Measurements from ENCODE around the gene EPHA8. TPM values are rescaled to one million over a fixed set of nuclear protein-coding genes. Genes with fewer than 3 reads are reported as not detected.

Gene EPHA8
- total RNA-seq, 2 experiments from 2014 or later = not detected

DNA sequence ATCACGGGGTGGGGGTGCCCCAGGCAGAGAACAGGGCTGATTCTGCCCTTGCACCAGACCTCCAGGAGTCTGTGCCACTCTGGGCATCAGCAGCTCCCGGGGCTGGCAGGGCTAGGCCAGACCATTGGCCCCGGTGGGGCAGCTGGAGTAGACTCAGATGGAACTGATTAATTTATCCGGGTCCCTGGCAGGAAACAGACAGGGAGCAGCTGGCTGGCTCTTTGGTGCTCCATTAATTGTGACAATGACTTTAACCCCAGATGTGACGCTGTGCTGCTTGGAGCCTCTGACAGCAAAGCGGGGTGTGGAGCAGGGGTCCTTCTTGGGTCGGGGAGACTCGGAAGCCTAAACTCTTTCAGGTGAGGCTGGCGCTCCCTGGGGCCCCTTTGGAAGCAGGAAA, 9.5 kb downstream of the EPHA8 start:
- DNase-seq (no peak), ATAC-seq (no peak)
- Mint-ChIP-seq H3K27me3 (peaks cover 3% of the 10 kb centered on the region), H3K4me3 (no peak overlapping the region), H3K4me1 (no peaks in the 10 kb centered on the region), H3K36me3 (ENCODE audit: low read depth) (no peaks in the 10 kb centered on the region), H3K9me3 (ENCODE audit: low read depth) (peaks cover 4% of the 10 kb centered on the region), H3K27ac (no peak overlapping the region)
- ChIA-PET CTCF (no interaction called here), POLR2A (no interaction called here)
- intact Hi-C loops (cut with DNase I, micrococcal nuclease) = no loop called here

DNA sequence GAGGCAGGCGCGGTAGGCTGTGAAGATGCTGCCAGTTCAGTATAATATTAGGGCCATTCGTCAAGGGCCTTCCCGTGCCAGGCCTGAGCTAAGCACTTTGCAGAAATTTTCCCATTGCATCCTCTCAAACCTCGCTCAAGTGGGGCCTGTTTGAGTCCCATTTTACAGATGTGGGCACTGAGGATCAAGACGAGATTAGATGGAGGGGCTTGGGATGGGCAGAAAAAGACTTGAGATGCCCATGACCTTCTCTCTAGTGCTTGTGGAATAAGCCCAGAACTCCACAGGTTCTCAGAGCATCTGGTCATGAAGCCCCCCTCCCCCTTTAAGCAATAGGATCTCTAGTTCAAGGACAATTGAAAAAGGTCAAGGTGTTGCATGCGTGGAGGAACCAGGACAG, 9.9 kb downstream of the EPHA8 start:
- ChIA-PET CTCF (no interaction called here), POLR2A (no interaction called here)
- ATAC-seq (no peak), DNase-seq (no peak)
- no peak overlapping the region for H3K27ac Mint-ChIP-seq
- peaks cover 8% of the 10 kb centered on the region for H3K9me3 Mint-ChIP-seq (ENCODE audit: low read depth)
- no peak overlapping the region for H3K4me3 Mint-ChIP-seq
- intact Hi-C loops (cut with DNase I, micrococcal nuclease) = no loop called here
- H3K4me1 Mint-ChIP-seq = no peaks in the 10 kb centered on the region
- peaks cover 3% of the 10 kb centered on the region for H3K27me3 Mint-ChIP-seq
- no peaks in the 10 kb centered on the region for H3K36me3 Mint-ChIP-seq (ENCODE audit: low read depth)

DNA sequence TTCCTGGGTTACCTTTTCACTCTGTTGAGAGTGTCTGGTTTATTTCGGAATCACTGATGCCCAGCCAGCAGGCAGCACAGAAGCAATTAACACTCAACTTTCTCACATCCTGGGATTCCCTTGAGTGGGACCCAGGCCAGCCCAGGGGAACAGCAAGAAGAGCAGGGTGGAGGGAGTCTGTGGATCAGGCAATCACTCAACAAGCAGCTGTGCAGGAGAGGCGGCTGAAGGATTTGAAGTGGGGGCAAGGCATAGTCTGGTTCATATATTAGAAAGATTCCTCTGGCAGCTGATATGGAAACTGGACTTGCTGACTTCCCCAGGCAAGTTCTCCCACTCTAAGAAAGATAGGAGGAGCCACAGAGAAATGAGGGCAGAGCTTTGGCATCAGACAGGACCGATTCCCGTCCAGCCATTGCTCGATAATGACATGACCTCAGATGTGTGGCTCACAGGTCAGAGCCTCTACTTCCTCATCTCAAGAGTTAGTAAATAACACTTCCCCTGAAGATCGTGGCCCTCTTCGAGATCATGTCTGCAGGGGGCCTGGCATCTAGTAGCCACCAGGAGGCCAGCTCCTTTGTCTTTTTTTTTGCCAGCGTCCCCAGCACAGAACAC, 12.4 kb downstream of the EPHA8 start:
- H3K27me3 Mint-ChIP-seq = peaks cover 3% of the 10 kb centered on the region
- no peak overlapping the region for H3K27ac Mint-ChIP-seq
- ATAC-seq (no peak), DNase-seq (no peak)
- ChIA-PET CTCF (interaction anchor here (0.6 kb wide), 1 partner anchor 17 kb away, joined by 3 read pairs; no protein-coding TSS in a partner anchor), POLR2A (no interaction called here)
- H3K9me3 Mint-ChIP-seq (ENCODE audit: low read depth) = peaks cover 19% of the 10 kb centered on the region
- no peaks in the 10 kb centered on the region for H3K36me3 Mint-ChIP-seq (ENCODE audit: low read depth)
- intact Hi-C loops (cut with DNase I, micrococcal nuclease) = no loop called here
- H3K4me3 Mint-ChIP-seq = no peak overlapping the region
- H3K4me1 Mint-ChIP-seq = no peaks in the 10 kb centered on the region

DNA sequence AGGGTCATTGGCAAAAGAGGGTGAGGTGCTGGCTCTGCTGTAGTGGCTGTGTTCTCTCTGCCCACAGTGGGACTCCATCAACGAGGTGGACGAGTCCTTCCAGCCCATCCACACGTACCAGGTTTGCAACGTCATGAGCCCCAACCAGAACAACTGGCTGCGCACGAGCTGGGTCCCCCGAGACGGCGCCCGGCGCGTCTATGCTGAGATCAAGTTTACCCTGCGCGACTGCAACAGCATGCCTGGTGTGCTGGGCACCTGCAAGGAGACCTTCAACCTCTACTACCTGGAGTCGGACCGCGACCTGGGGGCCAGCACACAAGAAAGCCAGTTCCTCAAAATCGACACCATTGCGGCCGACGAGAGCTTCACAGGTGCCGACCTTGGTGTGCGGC, 12.9 kb downstream of the EPHA8 start:
- Mint-ChIP-seq H3K9me3 (ENCODE audit: low read depth) (peaks cover 19% of the 10 kb centered on the region), H3K36me3 (ENCODE audit: low read depth) (no peaks in the 10 kb centered on the region), H3K27me3 (peaks cover 3% of the 10 kb centered on the region), H3K4me1 (no peaks in the 10 kb centered on the region), H3K27ac (no peak overlapping the region), H3K4me3 (no peak overlapping the region)
- DNase-seq (no peak), ATAC-seq (no peak)
- CTCF ChIA-PET = interaction anchor here (0.6 kb wide), 1 partner anchor 17 kb away, joined by 3 read pairs; no protein-coding TSS in a partner anchor
- intact Hi-C loops (cut with DNase I, micrococcal nuclease) = no loop called here
- POLR2A ChIA-PET = no interaction called here

DNA sequence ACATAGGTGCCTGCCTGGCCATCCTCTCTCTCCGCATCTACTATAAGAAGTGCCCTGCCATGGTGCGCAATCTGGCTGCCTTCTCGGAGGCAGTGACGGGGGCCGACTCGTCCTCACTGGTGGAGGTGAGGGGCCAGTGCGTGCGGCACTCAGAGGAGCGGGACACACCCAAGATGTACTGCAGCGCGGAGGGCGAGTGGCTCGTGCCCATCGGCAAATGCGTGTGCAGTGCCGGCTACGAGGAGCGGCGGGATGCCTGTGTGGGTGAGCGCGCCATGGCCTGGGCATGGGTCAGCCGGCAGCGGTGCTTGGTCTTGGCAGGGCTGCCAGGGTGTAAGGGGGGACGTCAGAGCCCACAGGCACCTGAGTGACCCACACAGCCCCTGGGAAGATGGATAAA, 13.3 kb downstream of the EPHA8 start:
- H3K27me3 Mint-ChIP-seq = peaks cover 3% of the 10 kb centered on the region

DNA sequence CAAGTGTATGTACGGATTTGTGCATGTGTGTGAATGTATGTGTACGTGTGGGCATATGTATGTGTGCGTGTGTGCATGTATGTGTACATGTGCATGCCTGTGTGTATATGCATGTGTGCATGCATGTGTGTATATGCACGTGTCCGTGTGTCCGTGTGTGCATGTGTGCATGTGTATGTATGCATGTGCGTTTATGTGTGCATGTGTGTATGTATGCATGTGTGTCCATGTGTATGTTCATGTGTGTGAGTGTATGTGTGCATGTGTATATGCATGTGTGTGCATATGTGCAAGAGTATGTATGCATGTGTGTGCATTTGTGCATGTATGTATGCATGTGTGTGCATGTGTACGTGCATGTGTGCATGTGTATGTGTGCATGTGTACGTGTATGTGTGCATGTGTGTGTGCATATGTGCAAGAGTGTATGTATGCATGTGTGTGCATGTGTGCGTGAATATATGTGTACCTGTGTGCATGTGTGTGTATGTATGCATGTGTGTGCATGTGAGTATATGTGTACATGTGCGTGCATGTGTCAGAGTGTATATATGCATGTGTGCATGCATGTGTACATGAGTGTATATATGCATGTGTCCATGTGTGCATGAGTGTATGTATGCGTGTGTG, 15.6 kb downstream of the EPHA8 start:
- Mint-ChIP-seq H3K4me3 (no peak overlapping the region), H3K9me3 (ENCODE audit: low read depth) (peaks cover 19% of the 10 kb centered on the region), H3K4me1 (no peaks in the 10 kb centered on the region), H3K36me3 (ENCODE audit: low read depth) (no peaks in the 10 kb centered on the region), H3K27ac (no peak overlapping the region), H3K27me3 (no peaks in the 10 kb centered on the region)
- intact Hi-C loops (cut with DNase I, micrococcal nuclease) = no loop called here
- ChIA-PET CTCF (no interaction called here), POLR2A (no interaction called here)
- no peak for DNase-seq
- ATAC-seq = no peak

More for the DNA sequence above, 13.3 kb downstream of the EPHA8 start:
- DNase-seq (no peak), ATAC-seq (no peak)
- ChIA-PET CTCF (no interaction called here), POLR2A (no interaction called here)
- Mint-ChIP-seq H3K9me3 (ENCODE audit: low read depth) (peaks cover 19% of the 10 kb centered on the region), H3K4me3 (no peak overlapping the region), H3K4me1 (no peaks in the 10 kb centered on the region), H3K27ac (no peak overlapping the region), H3K36me3 (ENCODE audit: low read depth) (no peaks in the 10 kb centered on the region)
- intact Hi-C loops (cut with DNase I, micrococcal nuclease) = no loop called here

DNA sequence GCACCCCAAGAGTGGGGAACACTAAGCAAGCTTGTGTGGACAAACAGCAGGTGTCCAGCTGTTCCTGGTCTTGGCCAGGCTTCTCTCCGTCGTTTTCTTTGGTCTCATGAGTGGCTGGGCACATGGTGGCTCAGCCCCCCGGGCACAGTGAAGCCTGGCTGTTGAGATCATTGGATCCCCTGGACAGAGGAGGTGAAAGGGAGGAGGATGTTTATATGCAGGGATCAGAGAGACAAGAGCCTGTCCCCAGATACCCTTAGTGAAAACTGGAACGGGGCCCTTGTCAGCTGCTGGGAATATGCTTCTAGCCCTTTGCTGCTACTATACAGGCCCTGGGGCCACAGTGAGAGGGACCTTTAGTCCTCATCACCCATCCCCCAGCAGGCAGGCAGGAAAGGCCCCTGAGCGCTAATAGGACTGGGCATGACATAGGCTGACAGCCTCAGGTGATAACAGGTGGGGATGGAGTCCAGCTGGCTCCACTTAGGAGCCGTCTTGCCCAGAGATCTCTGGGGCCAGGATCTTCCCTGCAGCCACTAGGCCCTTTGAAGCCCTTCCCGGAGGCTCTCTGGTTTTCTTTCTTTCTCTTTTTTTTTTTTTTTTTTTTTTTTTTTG, 16.4 kb downstream of the EPHA8 start:
- CTCF ChIA-PET = no interaction called here
- no peak overlapping the region for H3K4me3 Mint-ChIP-seq

DNA sequence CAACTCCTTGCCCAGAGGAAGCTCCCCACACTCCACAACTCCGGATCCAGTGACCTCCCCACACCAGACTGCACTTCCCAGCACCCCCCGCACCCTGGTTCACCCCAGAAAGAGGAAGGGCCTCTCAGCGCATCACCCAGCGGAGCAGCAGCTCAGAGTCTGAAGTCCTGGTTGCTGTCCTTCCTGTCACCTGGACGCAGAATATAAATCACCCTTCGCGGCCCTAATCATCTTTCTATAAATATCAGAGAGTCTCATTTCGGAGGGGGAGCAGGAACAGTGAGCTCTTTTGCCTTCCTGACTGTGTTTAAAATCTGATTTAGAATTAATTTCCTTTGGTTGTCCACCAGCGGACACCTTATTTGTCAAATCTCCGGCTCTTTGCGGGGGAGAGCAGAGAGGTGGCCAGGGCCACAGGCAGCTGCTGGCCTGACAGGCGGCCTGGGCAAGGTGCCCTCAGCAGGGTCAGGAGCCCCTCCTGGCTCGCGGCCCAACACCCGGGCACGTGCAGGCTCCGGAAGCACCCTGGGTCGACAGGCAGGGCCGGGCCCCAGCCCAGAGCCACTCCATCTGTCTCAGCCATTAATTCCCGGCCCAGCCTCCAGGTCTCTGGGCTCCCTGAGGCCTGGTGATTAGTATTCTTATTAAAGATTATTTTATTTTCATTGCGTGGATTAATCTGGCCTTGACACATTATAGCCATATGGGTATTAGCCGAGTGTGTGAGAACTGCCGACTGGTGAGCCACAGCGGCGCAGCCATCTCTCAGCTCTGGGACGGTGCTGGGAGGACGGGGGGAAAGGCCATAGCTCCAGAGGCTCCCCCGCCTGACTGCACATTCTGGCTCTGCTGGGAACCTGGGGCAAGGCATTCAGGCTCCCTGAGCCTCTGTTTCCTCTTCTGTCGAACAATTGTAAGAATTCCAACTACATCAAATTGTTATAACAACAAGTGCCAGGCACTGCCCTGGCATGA, 19.7 kb downstream of the EPHA8 start:
- H3K36me3 Mint-ChIP-seq (ENCODE audit: low read depth) = no peaks in the 10 kb centered on the region

More for the DNA sequence above, 16.4 kb downstream of the EPHA8 start:
- POLR2A ChIA-PET = no interaction called here
- H3K9me3 Mint-ChIP-seq (ENCODE audit: low read depth) = peaks cover 19% of the 10 kb centered on the region
- H3K4me1 Mint-ChIP-seq = no peaks in the 10 kb centered on the region
- H3K36me3 Mint-ChIP-seq (ENCODE audit: low read depth) = no peaks in the 10 kb centered on the region
- intact Hi-C loops (cut with DNase I, micrococcal nuclease) = no loop called here
- DNase-seq (no peak), ATAC-seq (no peak)
- no peaks in the 10 kb centered on the region for H3K27me3 Mint-ChIP-seq
- H3K27ac Mint-ChIP-seq = no peak overlapping the region

DNA sequence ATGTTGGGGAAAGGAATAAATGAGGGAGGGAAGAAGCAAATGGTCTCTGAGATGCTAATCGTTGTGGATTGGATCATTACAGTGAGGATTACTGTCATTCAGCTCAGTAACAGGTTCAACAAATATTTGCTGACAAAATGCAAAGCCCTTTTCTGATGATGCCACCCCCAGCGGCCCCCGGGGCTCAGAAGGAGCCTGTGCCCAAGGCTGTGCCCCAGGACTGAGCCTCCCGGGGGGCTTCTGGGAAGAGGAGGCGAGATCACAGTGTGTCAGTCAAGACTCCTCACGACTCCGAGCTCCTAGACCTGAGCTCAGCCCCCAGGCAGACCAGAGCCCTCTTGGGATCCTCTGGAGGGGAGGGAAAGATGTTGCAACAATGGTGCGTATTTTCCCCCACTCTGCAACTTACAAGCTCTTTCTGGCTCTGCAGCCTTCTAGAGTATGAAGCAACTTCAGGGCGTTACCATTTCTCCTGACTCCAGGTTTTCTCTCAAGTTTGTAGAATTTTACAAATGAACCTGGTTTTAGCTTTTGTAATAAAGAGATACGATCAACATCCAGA, 20.8 kb downstream of the EPHA8 start:
- ChIA-PET CTCF (interaction anchor here (0.7 kb wide), 1 partner anchor 381 kb away, joined by 3 read pairs; no protein-coding TSS in a partner anchor), POLR2A (no interaction called here)
- Mint-ChIP-seq H3K4me1 (no peaks in the 10 kb centered on the region), H3K36me3 (ENCODE audit: low read depth) (no peaks in the 10 kb centered on the region), H3K4me3 (no peak overlapping the region), H3K9me3 (ENCODE audit: low read depth) (peaks cover 2% of the 10 kb centered on the region), H3K27me3 (no peaks in the 10 kb centered on the region), H3K27ac (no peak overlapping the region)
- DNase-seq (no peak), ATAC-seq (no peak)
- intact Hi-C loops (cut with DNase I, micrococcal nuclease) = no loop called here

More for the DNA sequence above, 19.7 kb downstream of the EPHA8 start:
- Mint-ChIP-seq H3K9me3 (ENCODE audit: low read depth) (peaks cover 14% of the 10 kb centered on the region), H3K27ac (no peak overlapping the region), H3K27me3 (no peaks in the 10 kb centered on the region), H3K4me3 (no peak overlapping the region), H3K4me1 (no peaks in the 10 kb centered on the region)
- ChIA-PET POLR2A (no interaction called here), CTCF (no interaction called here)
- ATAC-seq = no peak
- no peak for DNase-seq
- intact Hi-C loops (cut with DNase I, micrococcal nuclease) = no loop called here

DNA sequence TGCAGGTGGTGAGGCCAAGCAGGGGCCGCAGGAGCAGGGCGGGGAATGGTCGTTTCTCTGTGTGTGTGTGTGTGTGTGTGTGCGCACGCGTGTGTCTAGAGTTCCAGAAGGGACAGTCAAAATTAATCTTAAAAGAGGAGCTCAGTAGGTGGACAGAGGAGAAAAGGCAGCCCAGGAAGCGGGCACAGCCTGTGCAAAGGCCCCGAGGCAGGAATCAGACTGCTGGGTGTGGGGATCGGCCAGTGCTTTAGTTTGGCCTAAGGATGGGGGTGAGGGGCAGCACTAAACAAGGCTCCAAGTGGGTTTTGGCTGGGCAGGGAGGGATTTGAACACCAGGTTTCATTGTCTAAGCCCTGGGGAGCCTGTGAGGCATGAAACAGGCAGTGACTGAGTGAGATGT, 21.7 kb downstream of the EPHA8 start:
- H3K4me3 Mint-ChIP-seq = no peak overlapping the region

DNA sequence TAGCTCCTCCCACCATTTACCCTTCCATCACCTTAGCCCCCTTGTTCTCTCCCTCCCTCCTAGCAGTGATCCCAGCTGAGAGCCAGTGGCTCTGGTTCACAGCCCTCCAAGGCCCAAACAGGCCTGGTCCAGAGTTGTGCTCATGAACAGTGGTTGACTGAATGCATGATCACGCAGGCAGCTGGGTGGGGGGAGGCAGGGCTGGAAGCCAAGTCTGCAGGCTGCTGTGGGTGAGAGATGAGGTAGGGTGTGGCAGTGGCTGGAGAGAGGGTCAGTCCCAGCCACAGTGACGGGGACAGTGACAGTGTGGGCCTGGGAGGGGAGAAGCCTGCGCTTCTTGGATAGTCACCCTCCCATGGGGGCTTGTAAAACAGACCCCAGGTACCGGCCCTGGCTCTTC, 22.2 kb downstream of the EPHA8 start:
- POLR2A ChIA-PET = interaction anchor here (0.7 kb wide), 1 partner anchor 81 kb away, joined by 3 read pairs; no protein-coding TSS in a partner anchor
- Mint-ChIP-seq H3K36me3 (ENCODE audit: low read depth) (no peaks in the 10 kb centered on the region), H3K27ac (no peak overlapping the region), H3K27me3 (no peaks in the 10 kb centered on the region), H3K4me1 (no peaks in the 10 kb centered on the region), H3K4me3 (no peak overlapping the region), H3K9me3 (ENCODE audit: low read depth) (no peaks in the 10 kb centered on the region)
- ATAC-seq (no peak), DNase-seq (no peak)
- intact Hi-C loops (cut with DNase I, micrococcal nuclease) = no loop called here
- CTCF ChIA-PET = interaction anchor here (0.7 kb wide), 1 partner anchor 233 kb away, joined by 3 read pairs; no protein-coding TSS in a partner anchor

More for the DNA sequence above, 21.7 kb downstream of the EPHA8 start:
- H3K9me3 Mint-ChIP-seq (ENCODE audit: low read depth) = no peaks in the 10 kb centered on the region
- ChIA-PET POLR2A (no interaction called here), CTCF (interaction anchor here (0.7 kb wide), 2 partner anchors 234 to 380 kb away, joined by 3 read pairs; no protein-coding TSS in a partner anchor)
- intact Hi-C loops (cut with DNase I, micrococcal nuclease) = no loop called here
- no peak for ATAC-seq
- H3K36me3 Mint-ChIP-seq (ENCODE audit: low read depth) = no peaks in the 10 kb centered on the region
- H3K4me1 Mint-ChIP-seq = no peaks in the 10 kb centered on the region
- H3K27me3 Mint-ChIP-seq = no peaks in the 10 kb centered on the region
- no peak overlapping the region for H3K27ac Mint-ChIP-seq
- no peak for DNase-seq
